Glomerular endothelial cell (primary cell): ENCODE data around the gene USP24. TPM values are rescaled to one million over a fixed set of nuclear protein-coding genes. Genes with fewer than 3 reads are reported as not detected.
"Not testable (repeated sequence)": the region's sequence is repeated elsewhere in the genome, so short reads cannot be mapped to it uniquely, and the experiment has no call there.

Experiments
- DNase-seq: peaks from one replicate; pipeline ENCODE4 v3.0.0-alpha.2; 2011; ENCODE audit warnings: low read depth, low spot score; ENCODE audit errors: extremely low read depth
- total RNA-seq: library from RNA; depleted of rRNA; stranded (reverse); fragments of >200 nt; gene quantifications from 2 replicates; pipeline ENCODE4 v1.2.3, GENCODE V29; 2015

USP24 gene
- total RNA-seq, 1 donor from 2014 or later: 28.2 TPM

DNA sequence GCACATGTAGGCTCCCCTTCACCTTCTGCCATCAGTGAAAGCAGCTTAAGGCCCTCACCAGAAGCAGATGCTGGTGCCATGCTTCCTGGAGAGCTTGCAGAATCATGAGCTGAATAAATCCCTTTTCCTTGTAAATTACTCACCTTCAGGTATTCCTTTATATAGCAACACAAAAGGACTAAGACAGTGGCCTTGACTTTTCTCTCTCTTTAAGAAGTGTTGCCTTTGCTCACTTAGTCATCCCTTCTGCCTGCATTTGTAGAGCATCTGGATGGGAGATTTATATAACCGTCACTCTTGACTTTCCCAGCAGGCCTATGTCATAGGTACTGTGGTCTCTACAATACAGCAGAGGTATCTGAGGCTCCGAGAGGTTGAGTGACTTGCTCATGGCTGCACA lies 172.2 kb downstream of the USP24 start:
- DNase-seq: no peak

DNA sequence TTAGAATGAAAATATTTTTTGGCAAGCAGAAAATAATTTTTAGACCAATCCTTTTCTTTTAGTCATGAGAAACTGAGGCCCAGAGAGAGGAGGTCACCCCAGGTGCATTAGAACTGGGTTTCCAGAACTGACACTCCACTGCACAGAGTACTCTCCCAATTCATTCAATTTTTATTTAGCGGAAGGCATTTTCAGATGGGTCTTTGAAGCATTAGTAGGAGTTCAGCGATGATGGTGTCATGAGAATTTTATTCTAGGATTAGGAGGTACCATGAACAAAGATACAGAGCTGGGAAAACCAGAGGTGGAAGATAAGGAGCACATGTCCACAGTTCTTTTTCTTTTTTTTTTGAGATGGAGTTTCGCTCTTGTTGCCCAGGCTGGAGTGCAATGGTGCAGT lies 173.6 kb downstream of the USP24 start:
- DNase-seq: no peak

DNA sequence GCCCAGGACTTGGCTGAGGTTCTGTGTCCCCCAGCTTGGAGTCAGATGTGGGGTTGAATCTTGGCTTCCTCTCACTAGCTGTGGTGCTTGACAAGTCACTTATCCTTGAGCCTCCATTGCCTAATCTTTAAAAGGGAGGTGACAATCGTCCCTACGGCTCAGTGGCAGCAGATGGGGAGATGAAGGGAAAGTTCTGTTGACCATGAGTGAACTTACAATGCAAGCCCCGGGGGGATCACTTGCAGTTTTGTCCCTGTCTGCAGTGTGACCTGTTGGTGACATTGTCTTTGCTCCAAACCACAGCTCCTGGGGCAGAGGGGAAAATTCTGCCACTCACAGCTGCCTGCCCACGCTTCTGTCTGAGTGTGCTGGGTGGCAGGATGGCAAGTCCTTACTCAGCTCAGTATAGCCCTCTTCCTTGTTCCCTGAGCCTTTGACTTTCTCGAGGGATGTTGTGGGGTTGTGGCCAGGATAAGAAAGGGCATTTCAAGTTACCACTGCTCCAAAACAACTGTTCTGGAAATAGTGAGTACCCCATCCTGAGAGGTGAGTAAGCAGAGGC lies 174.2 kb downstream of the USP24 start:
- DNase-seq: no peak

DNA sequence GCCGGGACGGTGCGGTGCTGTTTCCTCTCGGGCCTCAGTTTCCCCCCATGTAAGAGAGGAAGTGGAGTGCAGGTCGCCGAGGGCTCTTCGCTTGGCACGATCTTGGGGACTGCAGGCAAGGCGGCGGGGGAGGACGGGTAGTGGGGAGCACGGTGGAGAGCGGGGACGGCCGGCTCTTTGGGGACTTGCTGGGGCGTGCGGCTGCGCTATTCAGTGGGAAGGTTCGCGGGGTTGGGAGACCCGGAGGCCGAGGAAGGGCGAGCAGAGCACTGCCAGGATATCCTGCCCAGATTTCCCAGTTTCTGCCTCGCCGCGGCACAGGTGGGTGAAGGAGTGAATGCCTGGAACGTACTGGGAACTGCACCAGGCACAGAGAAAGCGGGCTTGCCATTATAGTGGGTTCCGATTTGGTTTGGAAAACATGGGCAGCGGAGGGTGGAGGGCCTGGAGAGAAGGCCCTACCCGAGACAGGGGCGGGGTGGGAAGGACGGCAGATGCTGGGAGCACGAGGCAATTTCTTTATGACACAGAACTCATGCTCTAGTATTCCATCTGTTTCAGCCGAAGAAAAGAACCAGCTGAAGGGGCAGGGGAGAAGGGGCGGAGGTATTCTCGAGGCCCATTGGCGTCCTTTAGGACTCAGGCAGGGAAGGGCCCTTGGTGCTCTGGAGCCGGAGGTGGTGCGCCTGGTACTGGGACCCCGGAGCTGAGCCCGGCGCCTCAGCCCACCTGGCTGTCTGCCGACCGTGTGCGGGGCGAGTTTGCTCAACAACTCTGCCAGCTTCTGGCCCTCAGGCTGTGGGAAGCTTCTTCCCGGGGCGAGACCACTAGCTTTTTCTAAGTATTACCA lies 174.9 kb downstream of the USP24 start:
- no peak for DNase-seq

DNA sequence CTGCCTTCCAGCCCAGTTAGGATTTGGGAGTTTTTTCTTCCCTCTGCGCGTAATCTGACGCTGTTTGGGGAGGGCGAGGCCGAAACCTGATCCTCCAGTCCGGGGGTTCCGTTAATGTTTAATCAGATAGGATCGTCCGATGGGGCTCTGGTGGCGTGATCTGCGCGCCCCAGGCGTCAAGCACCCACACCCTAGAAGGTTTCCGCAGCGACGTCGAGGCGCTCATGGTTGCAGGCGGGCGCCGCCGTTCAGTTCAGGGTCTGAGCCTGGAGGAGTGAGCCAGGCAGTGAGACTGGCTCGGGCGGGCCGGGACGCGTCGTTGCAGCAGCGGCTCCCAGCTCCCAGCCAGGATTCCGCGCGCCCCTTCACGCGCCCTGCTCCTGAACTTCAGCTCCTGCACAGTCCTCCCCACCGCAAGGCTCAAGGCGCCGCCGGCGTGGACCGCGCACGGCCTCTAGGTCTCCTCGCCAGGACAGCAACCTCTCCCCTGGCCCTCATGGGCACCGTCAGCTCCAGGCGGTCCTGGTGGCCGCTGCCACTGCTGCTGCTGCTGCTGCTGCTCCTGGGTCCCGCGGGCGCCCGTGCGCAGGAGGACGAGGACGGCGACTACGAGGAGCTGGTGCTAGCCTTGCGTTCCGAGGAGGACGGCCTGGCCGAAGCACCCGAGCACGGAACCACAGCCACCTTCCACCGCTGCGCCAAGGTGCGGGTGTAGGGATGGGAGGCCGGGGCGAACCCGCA lies 175.7 kb downstream of the USP24 start, which contains the start of gene PCSK9:
Gene PCSK9, plus strand, starts transcription at position 207 of the 741 bp plus-strand sequence. Its CDS starts 290 bp downstream, at position 497.
- no peak for DNase-seq

DNA sequence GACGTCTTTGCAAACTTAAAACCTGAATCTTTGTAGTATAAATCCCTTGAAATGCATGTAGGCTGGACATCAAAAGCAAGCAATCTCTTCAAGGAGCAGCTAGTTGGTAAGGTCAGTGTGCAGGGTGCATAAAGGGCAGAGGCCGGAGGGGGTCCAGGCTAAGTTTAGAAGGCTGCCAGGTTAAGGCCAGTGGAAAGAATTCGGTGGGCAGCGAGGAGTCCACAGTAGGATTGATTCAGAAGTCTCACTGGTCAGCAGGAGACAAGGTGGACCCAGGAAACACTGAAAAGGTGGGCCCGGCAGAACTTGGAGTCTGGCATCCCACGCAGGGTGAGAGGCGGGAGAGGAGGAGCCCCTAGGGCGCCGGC lies 176.2 kb downstream of the USP24 start:
- DNase-seq: no peak

DNA sequence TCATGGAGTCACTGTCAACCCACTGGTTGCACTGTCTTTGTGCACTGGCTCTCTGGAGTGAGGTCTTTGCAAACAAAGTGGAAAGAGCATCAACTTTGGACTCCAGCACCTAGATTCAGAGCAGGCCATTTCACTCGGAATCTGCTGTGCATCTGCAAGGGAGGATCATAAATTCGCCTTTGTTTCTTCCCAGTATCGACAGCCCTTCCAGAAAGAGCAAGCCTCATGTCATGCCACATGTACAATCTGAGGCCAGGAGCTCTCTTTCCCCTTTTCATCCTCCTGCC lies 176.7 kb downstream of the USP24 start:
- DNase-seq: no peak

DNA sequence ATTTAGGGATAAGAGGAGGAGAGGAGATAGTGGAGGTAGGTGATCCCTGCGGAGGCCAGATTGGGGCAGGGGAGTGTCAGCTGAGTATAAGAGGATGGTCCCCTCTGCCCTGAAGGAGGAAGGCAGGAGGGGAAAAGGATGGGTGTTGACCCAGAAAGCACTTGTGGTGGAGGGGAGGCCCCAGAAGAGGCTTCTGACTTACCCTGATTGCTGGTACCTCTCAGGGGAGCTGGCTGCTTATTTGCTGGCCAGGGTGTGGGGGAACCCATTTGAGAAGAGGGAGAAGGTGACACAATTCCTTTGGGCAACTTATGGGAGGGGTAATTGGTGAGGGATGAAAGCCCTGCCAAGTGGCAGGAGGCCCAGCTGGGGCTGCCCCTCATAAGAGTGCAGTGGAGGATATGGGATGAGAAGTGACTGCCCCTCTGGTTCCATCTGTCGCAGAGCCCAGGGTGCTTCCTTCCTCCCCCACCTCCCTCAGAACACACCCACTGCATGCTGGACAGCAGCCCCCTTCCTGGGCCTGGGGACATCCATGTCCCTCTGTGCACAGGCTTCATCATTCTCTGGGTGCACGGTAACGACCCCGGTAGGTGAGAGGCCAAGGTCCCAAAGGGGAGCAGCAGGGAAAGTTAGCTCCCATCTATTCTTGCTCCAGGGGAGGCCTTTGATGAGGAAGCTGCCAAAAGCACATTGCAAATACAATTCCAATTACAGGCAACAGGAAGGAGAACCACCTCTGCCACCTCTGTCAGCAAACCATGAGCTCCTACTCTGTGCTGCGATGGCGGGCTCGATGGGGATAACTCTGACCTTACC lies 177.2 kb downstream of the USP24 start:
- no peak for DNase-seq

DNA sequence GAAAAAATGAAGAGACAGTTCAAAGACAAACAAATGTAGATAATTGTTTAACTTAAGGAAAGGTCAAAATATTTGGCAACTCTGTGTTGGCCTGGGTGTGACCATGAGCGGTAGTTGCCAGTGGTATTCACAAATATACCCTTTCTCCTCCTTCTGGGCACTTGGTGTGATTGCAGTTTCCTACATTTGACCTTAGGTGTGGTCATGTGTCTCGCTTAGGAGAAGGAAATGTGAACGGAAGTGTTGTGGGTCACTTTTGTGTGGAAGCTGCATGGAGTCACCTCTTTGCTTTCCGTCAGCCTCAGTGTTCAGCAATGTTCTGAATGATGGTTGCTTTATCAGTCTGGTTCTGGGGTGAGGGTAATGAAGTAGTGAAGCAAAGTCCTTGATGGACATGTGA lies 179.3 kb downstream of the USP24 start:
- DNase-seq: no peak

DNA sequence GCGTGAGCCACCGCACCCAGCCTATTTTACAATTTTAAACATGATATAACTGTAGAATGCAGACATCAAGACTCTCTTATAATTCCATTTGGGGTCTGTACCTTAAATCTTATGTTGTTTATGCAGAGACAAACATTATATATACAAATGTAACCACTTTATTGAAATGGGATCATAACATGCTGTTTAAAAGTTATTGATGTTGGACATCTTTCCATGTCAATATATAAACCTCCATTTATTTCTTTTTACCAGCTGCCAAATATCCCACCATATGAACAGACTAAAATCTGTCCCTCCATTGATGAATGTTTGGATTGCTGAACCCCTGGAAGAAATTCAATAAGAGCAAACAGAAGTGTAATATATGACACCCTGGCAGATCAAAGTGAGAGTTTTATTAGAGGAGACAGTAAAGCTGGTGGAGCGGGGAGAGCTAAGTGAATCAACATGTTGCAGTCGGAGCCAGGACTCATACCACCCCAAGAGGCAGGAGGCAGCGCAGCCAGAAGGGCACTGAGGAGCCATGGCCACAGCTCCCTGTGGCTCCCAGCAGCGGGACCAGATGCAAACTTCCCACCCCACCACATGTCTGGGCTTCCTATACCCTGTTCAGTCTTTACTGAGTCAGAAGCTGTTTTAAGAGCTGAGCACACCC lies 180.6 kb downstream of the USP24 start:
- DNase-seq: no peak

DNA sequence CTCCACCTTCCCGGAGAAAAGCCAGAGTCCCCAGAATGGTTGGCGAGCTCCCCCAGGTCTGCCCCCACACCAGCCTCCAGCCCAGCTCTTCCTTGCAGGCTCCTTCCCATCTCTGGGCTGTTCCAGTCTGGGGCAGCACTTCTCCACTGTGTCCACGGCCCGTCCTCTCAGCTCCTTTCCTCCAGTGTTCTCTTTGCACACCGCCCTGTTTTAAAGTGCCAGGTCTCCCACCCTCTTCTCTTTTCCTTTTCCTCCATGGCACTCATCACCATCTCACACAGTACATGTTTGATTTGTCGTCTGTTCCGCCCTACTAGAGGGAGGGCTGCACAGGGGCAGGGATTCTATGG lies 181.9 kb downstream of the USP24 start:
- DNase-seq: no peak

DNA sequence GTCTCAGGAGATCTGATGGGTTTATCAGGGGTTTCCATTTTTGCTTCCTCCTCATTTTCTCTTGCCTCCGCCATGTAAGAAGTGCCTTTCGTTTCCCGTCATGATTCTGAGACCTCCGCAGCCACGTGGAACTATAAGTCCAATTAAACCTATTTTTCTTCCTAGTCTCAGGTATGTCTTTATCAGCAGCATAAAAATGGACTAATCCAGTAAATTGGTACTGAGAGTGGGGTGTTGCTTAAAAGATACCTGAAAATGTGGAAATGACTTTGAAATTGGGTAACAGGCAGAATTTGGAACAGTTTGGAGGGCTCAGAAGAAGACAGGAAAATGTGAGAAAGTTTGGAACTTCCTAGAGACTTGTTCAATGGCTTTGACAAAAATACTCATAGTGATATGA lies 184.1 kb downstream of the USP24 start:
- DNase-seq: not testable (repeated sequence)

DNA sequence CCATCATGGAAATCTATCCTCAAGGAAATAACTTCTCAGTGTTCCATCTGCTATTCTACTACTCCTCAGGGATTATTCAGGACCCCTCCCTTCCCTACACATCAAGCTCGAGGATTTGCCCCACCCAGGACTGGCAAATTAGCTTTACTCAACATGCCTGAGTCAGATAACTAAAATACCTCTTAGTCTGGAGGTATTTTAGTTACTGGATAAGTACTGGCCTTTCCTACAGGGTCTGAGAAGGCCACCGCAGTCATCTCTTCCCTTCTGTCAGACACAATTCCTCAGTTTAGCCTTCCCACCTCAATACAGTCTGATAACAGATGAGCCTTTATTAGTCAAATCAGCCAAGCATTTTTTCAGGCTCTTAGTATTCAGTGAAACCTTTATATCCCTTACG lies 188.5 kb downstream of the USP24 start:
- not testable (repeated sequence) for DNase-seq

DNA sequence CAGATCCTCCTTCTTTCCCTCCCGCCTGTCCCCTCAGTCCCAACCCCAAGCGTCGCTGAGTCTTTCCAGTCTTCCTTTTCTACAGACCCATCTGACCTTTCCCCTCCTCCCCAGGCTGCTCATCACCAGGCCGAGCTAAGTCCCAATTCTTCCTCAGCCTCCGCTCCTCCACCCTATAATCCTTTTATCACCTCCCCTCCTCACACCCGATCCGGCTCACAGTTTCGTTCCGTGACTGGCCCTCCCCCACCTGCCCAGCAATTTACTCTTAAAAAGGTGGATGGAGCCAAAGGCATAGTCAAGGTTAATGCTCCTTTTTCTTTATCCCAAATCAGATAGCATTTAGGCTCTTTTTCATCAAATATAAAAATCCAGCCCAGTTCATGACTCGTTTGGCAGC lies 191.0 kb downstream of the USP24 start:
- DNase-seq: not testable (repeated sequence)

DNA sequence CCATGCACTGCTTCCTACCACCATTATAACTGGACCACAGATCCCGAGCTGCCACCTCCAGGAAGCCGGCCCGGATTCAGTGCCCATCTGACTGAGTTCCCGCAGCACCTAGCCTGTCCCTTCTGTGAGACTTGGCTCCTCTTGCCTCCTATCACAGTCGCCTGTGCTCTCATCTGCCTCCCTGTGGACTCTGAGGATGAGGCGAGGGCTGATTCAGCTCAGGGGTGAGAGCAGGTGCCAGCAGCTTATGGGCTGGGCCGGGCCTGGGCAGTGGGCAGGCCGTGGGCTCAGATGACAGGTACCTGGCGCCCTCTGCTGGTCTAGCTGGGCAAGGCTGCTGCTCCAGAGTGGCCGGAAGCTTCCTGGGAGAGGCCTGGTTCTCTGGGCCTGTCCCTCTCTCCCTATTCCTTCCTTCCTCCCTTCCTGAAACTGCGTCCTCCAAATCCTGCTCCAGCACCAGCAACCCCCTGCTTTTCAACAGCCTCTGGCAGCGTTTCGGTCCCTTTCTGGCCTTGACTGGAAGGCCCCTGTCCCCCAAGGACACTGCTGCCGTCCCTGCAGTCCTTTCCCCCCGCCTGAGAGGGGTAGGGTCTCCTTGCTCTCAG lies 193.1 kb downstream of the USP24 start:
- peak; percentile 23 for DNase-seq

DNA sequence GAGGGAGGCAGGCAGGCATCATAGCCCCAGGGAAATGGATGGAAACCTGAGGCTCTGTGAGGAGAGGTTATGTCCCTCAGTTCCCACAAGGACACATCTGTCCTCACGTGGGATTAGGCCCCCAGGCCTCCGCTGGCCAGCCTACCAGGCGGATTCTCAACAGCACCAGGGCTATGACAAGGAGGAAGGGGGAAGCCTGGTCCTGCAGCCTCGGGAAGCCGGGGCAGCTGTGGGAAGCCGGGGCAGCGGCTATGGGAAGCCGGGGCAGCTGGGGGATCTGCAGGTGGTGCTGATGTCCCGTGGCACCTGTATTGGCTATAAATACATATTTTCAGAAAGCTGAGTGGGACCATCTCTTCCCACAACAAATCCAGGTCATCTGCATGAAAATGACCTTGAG lies 196.8 kb downstream of the USP24 start:
- DNase-seq: no peak
